Liver (tissue), 3 donors: ENCODE results near the gene TTC28.

Experiments used
- ATF3 ChIP-seq: IDR thresholded peaks from 2 replicates; pipeline ENCODE4 v1.6.1; 2016; ENCODE audit warnings: antibody characterized with exemption
- CTCF ChIP-seq: fragments of 150-350 bp; IDR thresholded peaks from 2 replicates; pipeline ENCODE4 v1.5.1; 2017; ENCODE audit warnings: improper control_type of control experiment, low read depth, low read length; ENCODE audit not compliant: missing input control
- FOXA2 ChIP-seq: IDR thresholded peaks from 2 replicates; pipeline ENCODE4 v1.6.1; 2016; ENCODE audit warnings: antibody characterized with exemption
- JUND ChIP-seq, 2 donors: IDR thresholded peaks; 2 replicates each; pipeline ENCODE4 v1.6.1; 2016; ENCODE audit warnings: antibody characterized with exemption in 2 of 2
- MAX ChIP-seq: IDR thresholded peaks from 2 replicates; pipeline ENCODE4 v1.6.1; 2016; ENCODE audit warnings: antibody characterized with exemption
- RAD21 ChIP-seq, 2 donors: IDR thresholded peaks; 2 replicates each; pipeline ENCODE4 v1.6.1; 2016; ENCODE audit warnings: antibody characterized with exemption in 2 of 2, mild to moderate bottlenecking in 2 of 2
- REST ChIP-seq: IDR thresholded peaks from 2 replicates; pipeline ENCODE4 v1.6.1; 2016; ENCODE audit warnings: antibody characterized with exemption, mild to moderate bottlenecking
- RXRA ChIP-seq, 2 donors: IDR thresholded peaks; 2 replicates each; pipeline ENCODE4 v1.6.1; 2017 to 2018; ENCODE audit warnings: antibody characterized with exemption in 2 of 2, mild to moderate bottlenecking in 1 of 2
- SP1 ChIP-seq: IDR thresholded peaks from 2 replicates; pipeline ENCODE4 v1.6.1; 2018; ENCODE audit warnings: antibody characterized with exemption, mild to moderate bottlenecking
- TAF1 ChIP-seq: conservative IDR thresholded peaks from 2 replicates; pipeline ENCODE4 v1.6.1; 2016; ENCODE audit warnings: antibody characterized with exemption, mild to moderate bottlenecking
- YY1 ChIP-seq: IDR thresholded peaks from 2 replicates; pipeline ENCODE4 v1.6.1; 2016; ENCODE audit warnings: antibody characterized with exemption, mild to moderate bottlenecking
- ZBTB33 ChIP-seq: IDR thresholded peaks from 2 replicates; pipeline ENCODE4 v1.6.1; 2016; ENCODE audit warnings: antibody characterized with exemption
- donor health status: healthy.
- donor health status: healthy.

- TF ChIP-seq CTCF (no peak), YY1 (no peak), ZBTB33 (no peak), RAD21 (IDR thresholded peaks at IDR 0.05) (no peak), JUND (IDR thresholded peaks at IDR 0.05) (no peak), FOXA2 (no peak), ATF3 (no peak), SP1 (no peak), REST (no peak), MAX (no peak), TAF1 (no peak), RXRA (IDR thresholded peaks at IDR 0.05) (no peak)
Observed at GRCh38 chr22:28351476-28351875, 328.2 kb downstream of the TTC28 start.
